Measurements from ENCODE around the gene PNPLA7. TPM values are rescaled to one million over a fixed set of nuclear protein-coding genes. Genes with fewer than 3 reads are reported as not detected.
A peak's percentile ranks its signal among the peaks of the same experiment; 100 is the strongest.
"Not testable (repeated sequence)": the region's sequence is repeated elsewhere in the genome, so short reads cannot be mapped to it uniquely, and the experiment has no call there.

The PNPLA7 gene
- total and polyA plus RNA-seq, 8 donors = 3.5 to 51.3 (median 16.6) TPM

DNA sequence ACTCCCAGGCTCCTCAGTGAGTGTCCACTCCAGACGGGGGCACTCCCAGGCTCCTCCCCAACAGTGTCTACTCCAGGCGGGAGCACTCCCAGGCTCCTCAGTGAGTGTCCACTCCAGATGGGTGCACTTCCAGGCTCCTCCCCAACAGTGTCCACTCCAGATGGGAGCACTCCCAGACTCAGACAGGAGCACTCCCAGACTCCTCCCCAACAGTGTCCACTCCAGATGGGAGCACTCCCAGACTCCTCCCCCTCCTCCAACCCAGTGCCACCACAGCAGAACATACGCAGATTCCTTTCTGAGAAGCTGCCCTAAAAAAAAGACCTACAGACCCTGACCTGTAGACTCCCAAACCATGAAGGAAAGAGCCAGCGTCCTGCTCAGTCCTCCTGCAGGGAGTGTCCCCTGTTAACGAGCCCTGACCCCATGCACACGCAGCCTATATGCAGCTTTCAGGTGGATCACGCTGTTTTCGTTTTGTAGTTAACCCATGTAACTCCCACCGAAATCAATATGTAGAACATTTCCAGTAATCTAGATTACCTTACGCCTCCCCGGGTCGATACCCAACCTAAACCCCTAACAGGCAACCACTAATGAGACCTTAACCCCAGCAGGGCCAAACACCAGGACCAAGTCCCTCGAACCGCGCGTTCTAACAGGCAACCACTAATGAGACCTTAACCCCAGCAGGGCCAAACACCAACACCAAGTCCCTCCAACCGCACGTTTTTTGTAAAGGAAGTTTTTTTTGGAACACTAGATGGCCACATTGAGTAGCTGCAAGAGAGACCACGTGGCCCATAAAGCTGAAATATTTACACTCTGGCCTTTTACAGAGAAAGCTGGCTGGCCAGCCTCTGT is 15.7 kb downstream of the PNPLA7 start:
- no peaks in the 10 kb centered on the region for H3K27me3 ChIP-seq
- peak; percentile 59 to 87 for DNase-seq
- peak overlapping the region in 1 of 5 donors; percentile 47 for H3K27ac ChIP-seq
- H3K4me3 ChIP-seq = no peak overlapping the region
- 34 to 48% (median 42%) methylated on average over 19 of the region's 19 CpGs for WGBS, 5 donors
- peaks cover 0 to 29% (median 22%) of the 10 kb centered on the region in 4 donors for H3K36me3 ChIP-seq
- no peak for TF ChIP-seq EP300 (IDR thresholded peaks at IDR 0.05)
- TF ChIP-seq, protein P1, sequence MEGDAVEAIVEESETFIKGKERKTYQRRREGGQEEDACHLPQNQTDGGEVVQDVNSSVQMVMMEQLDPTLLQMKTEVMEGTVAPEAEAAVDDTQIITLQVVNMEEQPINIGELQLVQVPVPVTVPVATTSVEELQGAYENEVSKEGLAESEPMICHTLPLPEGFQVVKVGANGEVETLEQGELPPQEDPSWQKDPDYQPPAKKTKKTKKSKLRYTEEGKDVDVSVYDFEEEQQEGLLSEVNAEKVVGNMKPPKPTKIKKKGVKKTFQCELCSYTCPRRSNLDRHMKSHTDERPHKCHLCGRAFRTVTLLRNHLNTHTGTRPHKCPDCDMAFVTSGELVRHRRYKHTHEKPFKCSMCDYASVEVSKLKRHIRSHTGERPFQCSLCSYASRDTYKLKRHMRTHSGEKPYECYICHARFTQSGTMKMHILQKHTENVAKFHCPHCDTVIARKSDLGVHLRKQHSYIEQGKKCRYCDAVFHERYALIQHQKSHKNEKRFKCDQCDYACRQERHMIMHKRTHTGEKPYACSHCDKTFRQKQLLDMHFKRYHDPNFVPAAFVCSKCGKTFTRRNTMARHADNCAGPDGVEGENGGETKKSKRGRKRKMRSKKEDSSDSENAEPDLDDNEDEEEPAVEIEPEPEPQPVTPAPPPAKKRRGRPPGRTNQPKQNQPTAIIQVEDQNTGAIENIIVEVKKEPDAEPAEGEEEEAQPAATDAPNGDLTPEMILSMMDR (IDR thresholded peaks at IDR 0.05) = peak in 5 of 7 experiments; percentile 22 to 66 (median 54)
- intact Hi-C loops (cut with DNase I; ENCODE audit: low total_unique reads) = no loop called here
- no peaks in the 10 kb centered on the region for H3K9me3 ChIP-seq
- H3K4me1 ChIP-seq = peaks cover 11 to 23% (median 12%) of the 10 kb centered on the region in 4 donors

DNA sequence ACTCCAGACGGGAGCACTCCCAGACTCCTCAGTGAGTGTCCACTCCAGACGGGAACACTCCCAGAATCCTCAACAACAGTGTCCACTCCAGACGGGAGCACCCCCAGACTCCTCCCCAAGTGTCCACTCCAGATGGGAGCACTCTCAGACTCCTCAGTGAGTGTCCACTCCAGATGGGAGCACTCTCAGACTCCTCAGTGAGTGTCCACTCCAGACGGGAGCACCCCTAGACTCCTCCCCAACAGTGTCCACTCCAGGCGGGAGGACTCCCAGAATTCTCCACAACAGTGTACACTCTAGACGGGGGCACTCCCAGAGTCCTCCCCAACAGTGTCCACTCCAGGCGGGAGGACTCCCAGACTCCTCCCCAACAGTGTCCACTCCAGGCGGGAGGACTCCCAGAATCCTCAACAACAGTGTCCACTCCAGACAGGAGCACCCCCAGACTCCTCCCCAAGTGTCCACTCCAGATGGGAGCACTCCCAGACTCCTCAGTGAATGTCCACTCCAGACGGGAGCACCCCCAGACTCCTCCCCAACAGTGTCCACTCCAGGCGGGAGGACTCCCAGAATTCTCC is 17.2 kb downstream of the PNPLA7 start:
- H3K27ac ChIP-seq; DNase-seq; intact Hi-C loops (cut with DNase I; ENCODE audit: low total_unique reads); H3K27me3 ChIP-seq; H3K4me3 ChIP-seq; H3K9me3 ChIP-seq: not testable (repeated sequence)
- 74 to 95% (median 86%) methylated on average over 9 to 10 of the region's 10 CpGs for WGBS, 5 donors
- Histone ChIP-seq H3K36me3 (peaks cover 0 to 14% (median 7%) of the 10 kb centered on the region in 4 donors), H3K4me1 (peaks cover 11 to 23% (median 12%) of the 10 kb centered on the region in 4 donors)

DNA sequence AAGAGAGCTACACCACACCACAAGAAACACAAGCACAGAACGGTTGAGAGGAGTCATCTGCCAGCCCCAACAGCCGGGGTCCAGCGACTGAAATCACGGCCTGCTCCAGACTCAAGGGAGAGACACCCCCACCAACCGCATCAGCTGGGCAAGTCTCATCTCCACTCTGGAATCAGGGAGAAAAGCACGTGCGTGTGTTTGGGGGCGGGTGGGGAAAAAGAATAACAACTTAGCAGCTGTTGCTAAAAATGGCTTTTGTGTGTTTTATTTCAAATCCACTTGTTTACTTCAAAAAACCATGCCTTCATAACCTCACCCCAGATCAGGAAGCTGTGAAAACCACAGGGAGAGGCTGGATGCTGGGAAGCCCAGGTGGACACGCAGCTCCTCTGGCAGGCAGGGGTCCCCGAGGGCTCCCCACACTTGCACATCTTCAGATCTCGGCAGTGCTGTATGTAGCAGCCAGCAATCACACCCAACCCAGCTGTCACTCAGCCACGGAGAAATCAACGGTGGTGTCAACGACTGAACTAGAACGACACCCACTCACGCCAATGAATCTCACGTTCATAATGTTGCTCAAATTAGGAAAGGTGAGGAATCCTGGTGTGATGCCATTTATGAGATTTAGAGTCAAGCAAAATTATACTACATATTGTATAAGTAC is 19.0 kb downstream of the PNPLA7 start:
- TF ChIP-seq POLR2A (IDR thresholded peaks at IDR 0.05) = no peak
- no peak for TF ChIP-seq POLR2AphosphoS5 (IDR thresholded peaks at IDR 0.05)
- no peak for TF ChIP-seq EP300 (IDR thresholded peaks at IDR 0.05)
- TF ChIP-seq, protein P1 (IDR thresholded peaks at IDR 0.05) = no peak
- Histone ChIP-seq H3K4me3 (no peak overlapping the region), H3K27ac (peak overlapping the region in 1 of 5 donors; percentile 4), H3K4me1 (peaks cover 11 to 23% (median 12%) of the 10 kb centered on the region in 4 donors), H3K36me3 (peaks cover 0 to 1% (median 0%) of the 10 kb centered on the region in 4 donors), H3K27me3 (no peaks in the 10 kb centered on the region), H3K9me3 (no peaks in the 10 kb centered on the region)
- intact Hi-C loops (cut with DNase I; ENCODE audit: low total_unique reads) = no loop called here
- 65 to 74% (median 67%) methylated on average over 17 of the region's 17 CpGs for WGBS, 5 donors
- DNase-seq = peak in 1 of 2 donors; percentile 39

- TF ChIP-seq EP300 (IDR thresholded peaks at IDR 0.05) = no peak
- no peak for TF ChIP-seq POLR2A (IDR thresholded peaks at IDR 0.05)
- TF ChIP-seq POLR2AphosphoS5 (IDR thresholded peaks at IDR 0.05) = no peak
- TF ChIP-seq, protein P1 (IDR thresholded peaks at IDR 0.05) = no peak
- no peak for DNase-seq
- H3K4me3 ChIP-seq = no peak overlapping the region
- peaks cover 9 to 22% (median 11%) of the 10 kb centered on the region in 4 donors for H3K4me1 ChIP-seq
- H3K36me3 ChIP-seq = no peaks in the 10 kb centered on the region
- no peaks in the 10 kb centered on the region for H3K27me3 ChIP-seq
- H3K9me3 ChIP-seq = no peaks in the 10 kb centered on the region
- intact Hi-C loops (cut with DNase I; ENCODE audit: low total_unique reads) = no loop called here
- WGBS, 5 donors = 61 to 87% (median 79%) methylated on average over 5 of the region's 5 CpGs
- H3K27ac ChIP-seq = no peak overlapping the region
Measured at GRCh38 chr9:137530331-137530730, 19.9 kb downstream of the PNPLA7 start.

Measured in stomach (tissue), 9 donors.